Vagina (tissue), 2 donors: ENCODE results near the gene SULT4A1. TPM values are rescaled to one million over a fixed set of nuclear protein-coding genes. Genes with fewer than 3 reads are reported as not detected.

ENCODE experiments used
- DNase-seq, 2 donors: peaks; one replicate each; pipeline ENCODE4 v3.0.0-alpha.2; 2017; ENCODE audit errors: extremely low spot score in 2 of 2
- H3K27ac ChIP-seq: fragments of 200-600 bp; sonication (generic); one replicate; pipeline ENCODE4 v1.5.1; 2019
- H3K27me3 ChIP-seq: fragments of 200-600 bp; sonication (generic); one replicate; pipeline ENCODE4 v1.5.1; 2019
- H3K36me3 ChIP-seq, 2 donors: fragments of 200-600 bp; sonication (generic); one replicate each; pipeline ENCODE4 v1.5.1; 2017 to 2019
- H3K4me1 ChIP-seq: fragments of 200-600 bp; sonication (generic); one replicate; pipeline ENCODE4 v1.5.1; 2019
- H3K4me3 ChIP-seq, 2 donors: fragments of 200-600 bp; sonication (generic); 1 replicate in 1 of 2; 2 replicates in 1 of 2; pipeline ENCODE4 v1.5.1; 2016 to 2019
- H3K9me3 ChIP-seq: fragments of 200-600 bp; sonication (generic); one replicate; pipeline ENCODE4 v1.5.1; 2019
- POLR2A ChIP-seq, 2 donors: fragments of 450-650 bp; IDR thresholded peaks; one replicate each; pipeline ENCODE4 v1.6.1; 2017; ENCODE audit warnings: antibody characterized with exemption in 2 of 2, mild to moderate bottlenecking in 2 of 2, moderate library complexity in 2 of 2
- POLR2AphosphoS5 ChIP-seq, 2 donors: sonication (generic); formaldehyde crosslinking; IDR thresholded peaks; one replicate each; pipeline ENCODE4 v1.9.0; 2017; ENCODE audit warnings: antibody characterized with exemption in 2 of 2, mild to moderate bottlenecking in 2 of 2, low read depth in 1 of 2; ENCODE audit not compliant: insufficient read depth in 1 of 2
- intact Hi-C: fragments of 100-400 bp; cut with DNase I; formaldehyde crosslinking; loops from one replicate; pipeline ENCODE4 v1.15.1; 2023
- total RNA-seq: library from RNA; depleted of rRNA; stranded (reverse); fragments of >200 nt; gene quantifications from one replicate; pipeline ENCODE4 v1.2.3, GENCODE V29; 2016
- TF ChIP-seq, protein P1 (sequence below), 3 experiments: fragments of 450-650 bp in 2 of 3; fragments of 200-600 bp in 1 of 3; sonication (generic) in 1 of 3; IDR thresholded peaks; one replicate each; pipeline ENCODE4 v1.5.1; 2017 to 2019; ENCODE audit warnings: antibody characterized with exemption in 3 of 3, mild to moderate bottlenecking in 2 of 3, moderate library complexity in 2 of 3

The SULT4A1 gene
- total RNA-seq, 1 donor from 2014 or later: 3.2 TPM

DNA sequence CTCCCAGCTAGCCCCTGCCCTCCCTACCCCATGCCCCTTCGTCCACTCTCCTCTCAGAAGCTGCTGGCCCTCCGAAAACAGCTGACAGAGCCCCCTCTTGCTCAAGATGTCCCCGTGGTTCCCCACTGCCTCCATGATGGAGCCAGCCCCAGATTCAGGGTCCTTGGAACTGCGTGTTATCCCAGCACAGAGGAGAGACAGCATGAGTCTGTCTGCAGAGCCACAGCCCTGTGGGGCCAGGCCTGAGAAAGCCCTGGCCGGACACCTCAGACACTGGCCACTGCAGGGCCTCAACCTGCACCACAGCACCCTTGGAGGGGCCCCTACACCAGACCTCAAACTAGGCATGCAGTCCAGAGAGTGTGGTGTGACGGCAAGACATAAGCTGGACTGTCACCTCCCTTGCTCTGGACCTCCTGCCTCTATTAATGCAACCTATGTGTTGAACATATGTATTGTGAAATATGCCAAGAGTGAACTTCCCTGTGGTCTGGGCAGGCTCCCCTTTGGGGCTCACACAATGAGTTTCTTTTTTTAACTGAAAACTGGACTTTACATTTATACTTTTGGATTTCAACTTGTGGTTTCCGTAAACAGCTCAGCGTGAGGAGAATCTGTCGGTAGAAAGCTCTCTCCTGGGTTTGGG is 19.9 kb upstream of the SULT4A1 start:
- H3K4me3 ChIP-seq: no peak overlapping the region
- intact Hi-C loops: loop anchor here (10.0 kb wide), 1 partner anchor 607 kb away; no protein-coding TSS in a partner anchor
- no peak overlapping the region for H3K27ac ChIP-seq
- H3K36me3 ChIP-seq: no peaks in the 10 kb centered on the region
- H3K4me1 ChIP-seq: no peaks in the 10 kb centered on the region
- TF ChIP-seq, protein P1, sequence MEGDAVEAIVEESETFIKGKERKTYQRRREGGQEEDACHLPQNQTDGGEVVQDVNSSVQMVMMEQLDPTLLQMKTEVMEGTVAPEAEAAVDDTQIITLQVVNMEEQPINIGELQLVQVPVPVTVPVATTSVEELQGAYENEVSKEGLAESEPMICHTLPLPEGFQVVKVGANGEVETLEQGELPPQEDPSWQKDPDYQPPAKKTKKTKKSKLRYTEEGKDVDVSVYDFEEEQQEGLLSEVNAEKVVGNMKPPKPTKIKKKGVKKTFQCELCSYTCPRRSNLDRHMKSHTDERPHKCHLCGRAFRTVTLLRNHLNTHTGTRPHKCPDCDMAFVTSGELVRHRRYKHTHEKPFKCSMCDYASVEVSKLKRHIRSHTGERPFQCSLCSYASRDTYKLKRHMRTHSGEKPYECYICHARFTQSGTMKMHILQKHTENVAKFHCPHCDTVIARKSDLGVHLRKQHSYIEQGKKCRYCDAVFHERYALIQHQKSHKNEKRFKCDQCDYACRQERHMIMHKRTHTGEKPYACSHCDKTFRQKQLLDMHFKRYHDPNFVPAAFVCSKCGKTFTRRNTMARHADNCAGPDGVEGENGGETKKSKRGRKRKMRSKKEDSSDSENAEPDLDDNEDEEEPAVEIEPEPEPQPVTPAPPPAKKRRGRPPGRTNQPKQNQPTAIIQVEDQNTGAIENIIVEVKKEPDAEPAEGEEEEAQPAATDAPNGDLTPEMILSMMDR (IDR thresholded peaks at IDR 0.05): no peak
- TF ChIP-seq POLR2AphosphoS5 (IDR thresholded peaks at IDR 0.05; ENCODE audit: insufficient read depth in 1 of 2, low read depth in 1 of 2) (no peak), POLR2A (IDR thresholded peaks at IDR 0.05) (no peak)
- H3K27me3 ChIP-seq: no peaks in the 10 kb centered on the region
- no peak for DNase-seq
- no peaks in the 10 kb centered on the region for H3K9me3 ChIP-seq

DNA sequence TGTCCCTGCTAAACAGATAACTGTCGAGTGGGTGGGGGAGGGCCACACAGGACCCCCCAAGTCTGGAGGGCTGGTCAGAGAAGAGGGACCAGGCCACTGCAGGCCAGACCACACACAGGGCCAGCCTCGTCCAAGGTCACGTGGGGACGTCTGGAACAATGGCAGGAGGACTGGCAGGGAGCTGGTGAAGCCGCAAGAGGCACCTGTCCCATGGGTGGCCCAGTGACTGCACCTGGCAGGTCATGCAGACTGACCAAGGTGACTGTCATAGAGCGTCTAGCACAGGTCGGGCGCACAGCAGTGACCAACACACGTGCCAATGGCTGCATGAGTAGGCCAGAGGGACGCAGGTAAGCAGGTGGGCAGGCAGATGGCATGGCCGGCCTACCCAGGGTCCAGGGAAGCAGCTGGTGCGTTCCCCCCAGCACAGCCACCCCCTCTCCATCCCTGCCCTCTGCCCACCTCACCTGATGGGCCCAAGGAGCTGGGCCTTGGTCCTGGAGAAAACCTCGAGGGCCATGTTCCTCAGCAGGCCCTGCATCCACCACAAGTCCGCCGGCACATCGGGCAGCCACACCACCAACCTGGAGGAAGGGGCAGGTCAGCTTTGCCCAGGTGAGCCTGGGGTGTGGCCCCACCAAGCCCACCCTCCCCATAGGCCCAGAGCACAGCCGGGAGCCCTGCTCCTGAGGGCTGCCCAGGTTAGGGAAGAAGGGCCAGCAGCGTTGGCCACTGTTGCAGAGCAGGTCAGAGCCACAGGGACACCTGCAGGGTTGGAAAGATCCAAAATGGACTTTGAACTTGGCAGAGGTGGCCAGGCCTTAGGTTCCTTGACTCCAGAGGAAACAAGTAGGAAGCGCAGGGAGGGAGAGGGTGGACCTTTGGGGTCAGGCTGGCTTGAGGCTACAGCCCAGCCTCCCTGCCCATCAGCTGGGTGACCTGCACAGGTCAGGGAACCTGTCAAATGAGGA is 19.1 kb upstream of the SULT4A1 start:
- Histone ChIP-seq H3K27me3 (no peaks in the 10 kb centered on the region), H3K27ac (no peak overlapping the region), H3K4me1 (no peaks in the 10 kb centered on the region), H3K9me3 (no peaks in the 10 kb centered on the region), H3K4me3 (no peak overlapping the region), H3K36me3 (no peaks in the 10 kb centered on the region)
- no peak for DNase-seq
- intact Hi-C loops: loop anchor here (10.0 kb wide), 1 partner anchor 607 kb away; no protein-coding TSS in a partner anchor
- no peak for TF ChIP-seq POLR2AphosphoS5 (IDR thresholded peaks at IDR 0.05; ENCODE audit: insufficient read depth in 1 of 2, low read depth in 1 of 2)
- TF ChIP-seq, protein P1 (IDR thresholded peaks at IDR 0.05): no peak
- TF ChIP-seq POLR2A (IDR thresholded peaks at IDR 0.05): no peak

DNA sequence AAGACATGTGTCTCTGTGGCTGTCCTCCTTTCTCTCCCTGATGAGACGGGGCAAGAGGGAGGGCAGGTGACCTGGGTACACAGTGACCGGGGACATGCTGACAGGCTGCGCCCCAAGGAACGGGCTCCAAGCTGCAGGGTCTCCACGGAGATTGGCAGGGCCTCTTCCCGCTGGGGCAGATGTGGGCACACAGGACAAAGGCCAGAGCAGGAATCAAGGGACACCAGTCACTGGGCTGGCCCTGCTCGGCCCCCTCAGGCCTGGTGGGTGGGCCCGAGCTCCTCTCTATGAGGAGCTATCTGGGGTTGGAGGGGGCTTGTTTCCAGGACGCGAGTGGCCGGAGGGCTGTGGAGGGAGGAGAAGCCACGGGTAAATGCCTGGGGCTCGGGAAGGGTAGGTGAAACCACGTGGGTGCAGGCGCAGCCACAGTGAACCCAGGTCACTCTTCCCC is 18.3 kb upstream of the SULT4A1 start:
- Histone ChIP-seq H3K4me3 (no peak overlapping the region), H3K36me3 (no peaks in the 10 kb centered on the region), H3K9me3 (no peaks in the 10 kb centered on the region), H3K27ac (no peak overlapping the region), H3K27me3 (no peaks in the 10 kb centered on the region), H3K4me1 (no peaks in the 10 kb centered on the region)
- TF ChIP-seq POLR2A (IDR thresholded peaks at IDR 0.05) (no peak), POLR2AphosphoS5 (IDR thresholded peaks at IDR 0.05; ENCODE audit: insufficient read depth in 1 of 2, low read depth in 1 of 2) (no peak)
- TF ChIP-seq, protein P1 (IDR thresholded peaks at IDR 0.05): no peak
- intact Hi-C loops: loop anchor here (10.0 kb wide), 1 partner anchor 606 kb away; no protein-coding TSS in a partner anchor
- DNase-seq: no peak

DNA sequence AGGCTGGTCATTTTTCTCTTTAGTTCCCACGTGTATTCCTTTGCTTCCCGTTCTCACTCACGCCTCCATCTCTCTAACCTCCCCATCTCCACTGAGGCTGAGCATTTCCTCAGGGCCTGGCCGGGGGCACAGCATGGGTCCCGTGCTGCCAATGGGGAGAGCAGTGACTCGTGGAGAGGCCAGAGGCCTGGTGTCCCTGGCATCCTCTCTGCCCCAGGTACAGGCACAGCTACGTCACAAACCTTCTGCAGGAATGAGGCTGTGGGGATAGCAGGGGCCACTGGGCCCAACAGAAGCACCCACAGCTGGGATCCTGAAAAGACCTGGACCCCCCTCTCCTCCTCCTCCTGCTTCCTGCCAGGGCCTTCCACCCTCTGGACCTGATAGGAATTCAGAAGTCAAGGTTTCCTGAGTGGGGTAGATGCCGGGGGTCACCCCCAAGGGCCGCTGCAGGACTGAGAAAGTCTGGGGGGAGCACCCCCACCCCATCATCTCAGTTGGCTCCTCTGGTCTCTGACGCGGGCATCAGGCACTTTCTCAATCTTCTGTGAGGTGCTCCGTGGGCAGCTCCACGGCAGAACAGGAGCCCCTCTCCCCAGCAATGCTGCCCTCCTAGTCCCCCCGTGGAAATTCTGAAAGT is 17.7 kb upstream of the SULT4A1 start:
- intact Hi-C loops: loop anchor here (10.0 kb wide), 1 partner anchor 605 kb away; no protein-coding TSS in a partner anchor
- no peaks in the 10 kb centered on the region for H3K36me3 ChIP-seq
- no peak overlapping the region for H3K4me3 ChIP-seq
- no peaks in the 10 kb centered on the region for H3K4me1 ChIP-seq
- H3K27me3 ChIP-seq: no peaks in the 10 kb centered on the region
- no peak for TF ChIP-seq POLR2AphosphoS5 (IDR thresholded peaks at IDR 0.05; ENCODE audit: insufficient read depth in 1 of 2, low read depth in 1 of 2)
- TF ChIP-seq, protein P1 (IDR thresholded peaks at IDR 0.05): no peak
- TF ChIP-seq POLR2A (IDR thresholded peaks at IDR 0.05): no peak
- H3K27ac ChIP-seq: no peak overlapping the region
- DNase-seq: no peak
- no peaks in the 10 kb centered on the region for H3K9me3 ChIP-seq
